T-helper 9 cell (primary cell): Measurements from ENCODE around the gene MVB12B.
A peak's percentile ranks its signal among the peaks of the same experiment; 100 is the strongest.
"Not testable (repeated sequence)": the region's sequence is repeated elsewhere in the genome, so short reads cannot be mapped to it uniquely, and the experiment has no call there.

Source experiments
- DNase-seq: peaks from one replicate; pipeline ENCODE4 v3.0.0-alpha.2; 2020

The MVB12B gene

DNA sequence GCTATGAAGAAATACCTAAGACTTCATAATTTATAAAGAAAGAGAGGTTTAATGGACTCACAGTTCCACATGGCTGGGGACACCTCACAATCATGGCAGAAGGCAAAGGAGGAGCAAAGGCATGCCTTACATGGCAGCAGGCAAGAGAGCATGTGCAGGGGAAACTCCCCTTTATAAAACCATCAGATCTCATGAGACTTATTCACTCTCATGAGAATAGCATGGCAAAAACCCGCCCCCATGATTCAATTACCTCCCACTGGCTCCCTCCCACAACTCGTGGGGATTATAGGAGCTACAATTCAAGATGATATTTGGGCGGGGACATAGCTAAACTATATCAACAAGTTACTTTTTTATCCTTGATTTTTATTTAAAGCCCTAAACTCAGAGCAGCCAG, 150.8 kb downstream of the MVB12B start:
- not testable (repeated sequence) for DNase-seq

DNA sequence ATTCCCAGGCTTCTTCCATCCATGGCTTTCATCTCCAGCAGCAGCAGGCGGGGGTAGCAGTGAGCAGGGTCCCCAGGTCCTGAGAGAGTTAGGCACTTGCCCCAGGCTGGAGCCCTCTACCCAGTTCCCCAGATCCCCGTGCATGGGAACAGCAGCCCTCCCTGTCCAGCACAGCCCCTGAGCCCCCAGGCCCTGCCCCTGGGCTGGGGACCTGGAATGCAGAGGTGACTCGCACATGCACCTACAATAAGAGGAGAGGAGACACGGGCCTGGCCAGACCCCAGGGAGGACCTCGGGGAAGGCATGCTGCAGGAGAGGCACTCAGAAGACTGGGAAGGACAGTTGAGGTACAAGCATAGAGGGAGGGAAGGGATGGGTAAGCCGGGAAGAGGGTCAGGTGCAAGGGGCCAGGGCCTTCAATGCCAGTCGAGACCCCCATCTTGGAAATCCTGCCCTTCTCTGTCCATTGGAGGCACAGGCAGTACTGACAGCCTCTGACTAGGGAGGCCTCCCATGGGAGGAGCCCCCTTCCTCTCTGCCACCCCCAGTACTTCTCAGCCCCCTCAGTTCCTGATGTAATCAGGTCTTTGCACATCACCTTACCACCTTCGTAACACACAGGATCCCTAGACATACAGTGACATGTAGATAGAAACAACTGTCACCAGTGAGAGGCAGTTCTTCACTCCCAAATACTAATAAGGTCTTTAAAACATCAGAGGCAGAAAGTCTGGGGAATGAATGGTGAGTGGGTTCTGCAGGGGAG, 151.8 kb downstream of the MVB12B start:
- no peak for DNase-seq

DNA sequence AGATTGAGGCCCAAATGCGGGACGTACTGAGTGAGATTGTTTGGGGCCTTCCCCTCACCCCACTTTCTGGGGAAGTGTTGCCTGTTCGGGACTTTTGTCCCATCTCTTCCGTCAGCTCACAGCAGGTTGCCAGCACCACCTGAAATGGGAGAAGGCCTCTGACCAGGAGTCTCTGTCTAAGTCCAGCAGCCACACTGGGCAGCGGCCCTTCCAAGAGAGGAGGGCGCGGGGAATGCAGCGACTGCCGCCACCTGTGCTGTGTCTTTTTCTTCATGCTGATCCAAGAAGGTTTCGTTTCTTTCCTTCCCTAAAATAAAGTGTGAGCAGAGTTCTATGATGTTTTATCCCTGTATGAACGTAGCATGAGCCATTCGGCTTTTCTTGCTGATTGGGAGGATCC, 152.9 kb downstream of the MVB12B start:
- DNase-seq: no peak

DNA sequence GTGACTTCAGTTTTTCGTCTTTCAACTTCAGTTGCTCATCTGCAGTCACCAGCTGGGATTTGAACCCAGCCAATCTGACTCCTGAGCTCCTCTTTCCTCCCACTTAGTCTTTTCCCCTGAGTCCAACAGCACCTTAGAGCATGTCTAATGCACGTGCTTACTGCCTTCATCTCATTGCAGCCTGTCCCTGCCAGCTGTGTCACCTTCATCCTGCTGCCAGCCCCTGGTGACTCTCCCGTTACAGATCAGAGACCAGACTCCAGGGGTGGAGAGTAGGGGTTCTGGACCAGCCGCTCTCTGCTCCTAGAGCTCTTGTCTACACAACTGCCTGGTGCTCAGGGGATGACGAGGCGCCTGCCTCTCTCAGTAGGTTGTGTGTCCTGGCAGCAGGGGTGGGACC, 154.2 kb downstream of the MVB12B start:
- no peak for DNase-seq

DNA sequence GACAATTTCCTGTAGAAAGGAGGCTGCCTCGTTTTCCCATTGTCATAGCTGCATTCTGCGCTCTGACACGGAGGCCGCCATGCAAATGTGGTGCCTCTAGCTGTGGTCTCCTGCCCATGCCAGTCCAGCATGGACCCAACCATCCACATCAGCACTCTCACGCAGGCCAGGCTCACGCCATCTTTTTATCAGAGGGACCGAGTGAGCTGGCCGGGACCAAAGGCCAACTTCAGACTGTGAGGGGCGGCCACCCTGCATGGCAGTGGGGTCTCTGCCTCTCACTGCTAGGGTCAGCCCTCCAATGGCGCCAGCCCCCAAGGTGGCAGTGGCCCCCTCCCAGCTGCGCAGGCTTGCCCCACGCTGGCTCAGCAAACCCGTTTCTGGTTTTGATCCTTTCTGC, 155.2 kb downstream of the MVB12B start:
- DNase-seq: no peak

DNA sequence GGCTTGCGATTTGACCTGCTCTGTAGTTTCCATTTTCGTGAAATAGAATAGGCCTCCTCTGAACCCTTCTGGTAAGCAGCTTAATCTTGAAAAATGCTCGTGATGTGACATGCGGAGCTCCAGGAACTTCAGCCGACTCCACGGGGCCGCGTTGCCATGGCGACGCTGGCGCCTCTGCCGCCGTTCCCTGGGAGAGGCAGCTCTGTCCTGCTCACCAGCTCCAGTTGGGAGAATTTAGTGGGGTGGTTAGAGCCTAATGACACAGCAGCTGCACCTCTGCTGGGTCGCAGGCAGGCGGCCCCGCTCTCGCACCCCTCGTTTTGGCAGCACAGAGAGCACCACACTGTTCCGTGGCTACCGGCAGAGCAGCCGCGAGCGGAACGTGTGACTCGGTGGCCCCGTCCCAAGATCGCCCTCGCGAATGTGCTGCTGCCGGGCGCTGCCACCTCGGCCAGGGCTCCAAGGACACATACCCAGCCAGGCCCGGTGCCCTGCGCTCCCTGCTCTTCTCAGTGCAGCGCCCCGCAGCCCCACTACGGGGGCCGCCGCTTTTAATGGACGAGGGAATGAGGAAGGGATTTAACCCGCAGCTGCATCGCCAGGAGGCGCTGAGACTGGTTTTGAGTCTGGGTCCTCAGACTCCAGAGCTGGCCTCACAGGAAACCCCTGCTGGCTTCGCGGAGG, 155.9 kb downstream of the MVB12B start:
- no peak for DNase-seq

DNA sequence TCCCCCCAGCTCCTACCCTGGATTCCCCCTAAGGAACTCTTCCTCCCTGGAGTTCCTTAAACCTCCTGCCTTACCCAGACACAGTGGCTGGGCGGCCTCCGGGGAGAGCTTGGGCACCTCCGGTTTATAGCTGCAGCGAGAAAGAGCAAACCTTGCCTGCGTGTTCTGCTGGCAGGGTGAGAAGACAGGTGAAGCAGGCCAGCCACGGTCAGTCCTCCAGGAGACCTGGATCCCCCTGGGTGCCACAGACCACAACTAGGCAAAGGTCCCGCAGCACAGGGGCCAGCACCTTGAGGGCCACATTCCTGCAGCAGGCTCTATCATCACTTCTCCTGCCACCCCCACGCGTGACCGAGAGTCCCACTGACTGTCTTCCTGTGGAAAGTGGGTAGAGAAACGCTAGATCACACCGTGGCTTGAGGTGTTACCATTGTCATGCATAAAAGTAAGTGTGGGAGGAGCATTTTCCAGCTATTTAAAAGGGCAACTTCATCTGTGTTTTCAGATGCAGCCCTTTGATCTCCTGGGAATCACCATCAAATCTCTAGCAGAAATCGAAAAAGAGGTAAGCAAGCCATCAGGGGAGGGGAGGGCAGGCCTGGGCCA, 156.9 kb downstream of the MVB12B start:
- no peak for DNase-seq

DNA sequence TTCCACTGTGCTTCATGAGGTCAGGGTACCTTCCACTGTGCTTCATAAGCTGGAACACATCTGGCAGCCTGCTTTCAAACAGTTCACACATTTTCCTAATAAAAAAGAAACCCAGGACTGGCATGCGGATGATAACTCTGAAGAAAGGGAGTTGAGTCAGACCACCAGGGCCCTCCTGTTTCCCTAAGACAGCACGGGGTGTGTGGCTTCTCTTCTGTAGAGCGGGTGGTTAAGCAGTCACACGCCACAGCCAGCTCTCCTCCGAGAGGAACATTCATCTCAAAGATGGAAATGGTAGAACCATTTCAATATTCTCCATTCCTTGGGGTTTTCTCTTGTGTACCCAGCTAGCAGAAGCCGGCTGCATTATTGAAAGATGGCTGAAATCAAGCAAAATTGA, 159.0 kb downstream of the MVB12B start:
- no peak for DNase-seq

DNA sequence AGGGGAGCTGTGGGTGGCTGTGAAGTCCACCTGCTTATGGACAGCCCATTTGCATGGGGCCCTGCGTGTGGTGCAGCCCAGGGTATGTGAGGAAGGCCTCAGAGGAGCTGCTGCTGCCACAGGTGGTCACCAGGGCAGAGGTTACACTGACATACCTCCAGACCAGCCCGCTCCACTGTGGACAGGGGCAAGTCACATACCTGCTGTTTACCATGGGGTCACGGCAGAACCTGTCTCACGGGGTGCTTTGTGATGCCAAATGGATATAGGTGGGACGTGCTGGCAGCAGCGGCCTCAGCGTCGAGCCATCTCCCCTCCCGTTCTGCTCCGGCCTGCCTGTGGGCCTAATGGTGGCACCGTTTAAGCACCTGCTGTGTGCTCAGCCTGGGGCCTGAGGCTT, 159.6 kb downstream of the MVB12B start:
- DNase-seq: no peak

DNA sequence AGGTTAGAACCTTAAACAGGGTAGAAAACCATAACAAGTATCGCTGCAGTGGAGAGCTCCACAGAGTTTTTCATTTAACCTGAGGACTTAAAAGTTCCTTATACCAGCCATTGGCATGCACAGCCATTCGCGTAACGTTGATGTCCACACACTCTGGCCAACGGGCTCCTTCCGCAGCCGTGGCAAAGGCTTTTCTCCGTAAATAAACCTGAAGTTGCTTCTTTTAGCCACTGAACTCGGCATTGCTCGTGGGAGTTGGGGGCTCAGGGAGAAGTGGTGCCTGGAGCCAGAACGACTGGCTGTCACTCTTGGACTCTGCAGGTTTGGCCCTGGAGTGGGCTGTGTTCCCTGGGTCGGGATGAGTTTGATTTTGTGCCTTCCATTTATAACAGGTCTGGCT, 161.2 kb downstream of the MVB12B start:
- no peak for DNase-seq

DNA sequence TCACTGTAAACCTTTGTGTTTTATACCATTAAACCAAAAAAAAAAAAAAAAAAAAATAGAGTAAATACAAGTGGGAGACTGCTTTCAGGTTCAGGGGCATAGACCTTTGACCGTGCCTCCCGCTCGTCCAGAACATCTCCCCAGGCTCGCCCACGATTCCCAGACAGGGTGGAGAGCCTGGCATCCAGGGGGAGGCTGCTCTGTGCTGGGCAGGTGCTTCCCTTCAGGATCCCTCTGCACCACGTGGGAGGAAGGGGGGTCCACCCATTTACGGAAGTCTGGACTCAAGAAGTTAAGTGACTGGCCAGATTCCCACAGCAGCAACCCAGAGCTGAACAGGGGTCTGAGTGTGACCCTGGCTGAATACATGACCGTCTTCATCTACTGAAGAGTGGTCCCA, 161.7 kb downstream of the MVB12B start:
- DNase-seq: no peak

DNA sequence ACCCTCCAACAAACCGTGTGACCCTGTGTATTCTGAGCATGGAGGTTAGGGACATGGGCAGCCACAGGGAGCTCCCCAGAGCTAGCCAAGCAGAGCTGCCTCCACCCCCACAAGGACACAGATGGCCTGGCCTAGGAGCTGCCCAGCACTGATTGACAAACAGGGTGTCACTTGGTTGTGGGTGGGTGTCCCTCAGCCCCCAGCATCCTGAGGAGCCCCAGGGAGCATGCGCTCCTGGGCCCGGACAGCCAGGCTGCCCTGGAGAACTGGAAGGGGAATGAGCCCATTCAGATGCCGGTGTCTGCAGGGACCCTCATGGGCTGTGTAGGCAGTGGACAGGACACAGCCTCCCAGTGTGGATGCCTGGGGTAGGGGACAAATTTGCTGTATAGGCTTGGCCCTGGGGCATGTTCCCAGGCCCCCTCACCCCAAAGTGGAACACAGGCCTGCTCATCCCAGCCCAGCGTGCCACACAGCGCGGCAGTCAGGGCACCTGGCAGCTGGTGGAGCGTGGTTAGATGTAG, 162.3 kb downstream of the MVB12B start:
- DNase-seq: no peak

DNA sequence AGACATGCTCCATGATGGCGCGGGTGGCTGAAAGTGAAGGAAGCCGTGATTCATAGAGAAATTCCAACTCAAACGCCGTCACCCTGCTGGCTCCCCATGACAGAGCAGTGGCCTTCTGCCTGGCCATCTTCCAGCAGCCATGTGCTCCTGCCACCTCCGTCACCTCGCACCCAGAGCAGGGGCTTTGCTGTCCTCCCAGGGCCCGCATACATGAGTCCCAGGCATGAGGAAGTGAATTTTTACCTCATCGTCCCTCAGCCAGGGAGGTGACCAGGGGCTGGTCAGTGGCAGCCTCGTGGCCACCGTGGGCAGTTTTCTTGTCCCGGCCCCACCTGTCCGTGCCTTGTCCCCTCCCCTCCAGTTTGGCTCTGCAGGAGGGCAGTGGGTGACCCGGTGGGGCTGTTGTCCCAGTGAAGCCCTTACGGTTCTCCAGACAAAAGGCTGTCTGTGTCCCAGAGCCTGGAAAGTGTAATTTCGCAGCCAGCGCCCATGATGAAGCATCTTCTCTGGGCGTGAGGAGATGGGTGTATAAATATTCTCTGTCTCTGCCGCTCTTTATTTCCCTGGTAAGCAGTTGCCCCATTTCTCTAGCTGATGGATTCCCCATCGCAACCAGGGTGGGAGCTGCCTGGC, 163.1 kb downstream of the MVB12B start:
- DNase-seq: no peak

DNA sequence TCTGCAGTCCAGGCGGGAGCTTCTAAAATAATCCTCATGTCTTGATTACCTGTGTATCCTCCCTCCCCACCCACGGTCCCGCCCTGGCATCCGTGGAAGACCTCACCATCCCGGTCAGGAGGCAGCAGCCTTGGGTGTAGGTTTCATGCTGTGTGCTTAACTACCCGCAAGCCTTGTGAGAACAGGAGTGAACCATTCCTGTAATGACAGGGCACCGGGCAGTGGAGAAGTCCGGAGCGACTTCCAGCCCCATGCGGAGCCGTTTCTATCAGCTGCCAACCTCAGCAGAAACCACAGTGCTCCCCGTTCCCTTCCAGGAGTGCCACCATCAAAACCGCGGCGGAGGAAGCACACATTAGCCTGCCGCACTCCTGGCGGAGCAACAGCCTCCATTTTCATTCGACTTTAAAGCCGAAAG, 163.6 kb downstream of the MVB12B start:
- DNase-seq: no peak

DNA sequence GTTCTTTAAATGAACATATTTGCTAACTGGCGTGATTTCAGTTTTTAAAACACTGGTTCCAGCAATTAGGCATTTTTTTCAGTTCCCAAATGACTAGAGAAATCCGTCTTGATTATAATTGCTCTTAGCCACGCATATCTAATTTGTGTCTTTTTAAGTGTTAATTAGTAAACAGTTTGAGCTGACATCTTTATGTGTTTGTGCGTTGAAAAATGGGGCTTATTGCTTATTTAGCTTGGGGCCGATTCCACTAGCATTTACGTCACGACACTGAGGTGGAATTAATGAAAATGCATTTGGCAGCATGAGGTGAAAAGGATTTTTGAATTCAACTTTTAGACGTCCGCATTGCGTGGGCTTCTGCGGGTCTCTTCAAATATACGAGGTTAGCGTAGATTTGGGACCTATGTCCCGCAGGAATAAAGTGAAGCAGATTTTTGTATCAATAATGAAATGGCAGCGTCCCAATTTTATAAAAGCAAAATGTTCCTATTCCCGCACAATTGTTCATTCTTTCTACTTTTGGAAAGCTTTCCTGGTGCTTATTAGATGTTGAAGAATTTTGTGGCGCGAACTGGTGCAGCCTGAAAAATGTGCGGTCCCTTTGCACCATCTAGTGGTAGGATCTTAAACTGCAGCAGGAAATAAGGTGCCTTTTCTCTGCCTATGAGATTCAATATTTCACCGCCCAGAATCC, 164.4 kb downstream of the MVB12B start:
- peak; percentile 39 for DNase-seq

DNA sequence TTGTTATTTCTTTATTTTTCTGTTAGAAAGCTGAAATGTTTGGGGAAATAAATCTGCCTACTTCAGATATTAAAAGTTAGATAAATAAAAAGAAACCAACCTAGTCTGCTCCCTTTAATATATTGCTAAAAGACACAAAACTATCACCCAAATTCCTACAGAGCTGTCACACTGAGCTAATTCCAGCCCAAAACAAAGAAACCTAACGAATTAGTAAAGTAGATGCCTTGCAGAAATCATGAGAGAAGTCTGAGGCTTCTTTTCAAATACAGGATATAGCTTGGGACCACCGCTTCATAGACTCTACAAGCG, 164.9 kb downstream of the MVB12B start:
- no peak for DNase-seq

DNA sequence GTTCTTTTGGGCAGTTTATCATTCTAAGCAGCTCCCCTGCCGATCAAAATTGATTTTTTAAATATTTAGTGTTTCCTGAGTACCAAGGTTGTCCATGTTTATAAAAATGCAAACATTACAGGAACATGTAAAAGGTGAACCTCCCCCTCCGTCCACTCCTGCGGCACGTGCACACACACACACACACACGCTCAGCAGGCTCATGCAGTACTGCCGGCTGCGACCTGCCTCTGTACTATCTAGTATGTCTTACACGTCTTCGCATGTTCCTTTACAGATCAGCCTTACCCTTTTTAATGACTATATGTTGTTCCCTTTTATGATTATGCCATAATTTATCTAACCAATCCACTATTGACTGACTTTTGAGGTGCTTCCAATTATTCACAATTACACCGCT, 165.3 kb downstream of the MVB12B start:
- DNase-seq: no peak

DNA sequence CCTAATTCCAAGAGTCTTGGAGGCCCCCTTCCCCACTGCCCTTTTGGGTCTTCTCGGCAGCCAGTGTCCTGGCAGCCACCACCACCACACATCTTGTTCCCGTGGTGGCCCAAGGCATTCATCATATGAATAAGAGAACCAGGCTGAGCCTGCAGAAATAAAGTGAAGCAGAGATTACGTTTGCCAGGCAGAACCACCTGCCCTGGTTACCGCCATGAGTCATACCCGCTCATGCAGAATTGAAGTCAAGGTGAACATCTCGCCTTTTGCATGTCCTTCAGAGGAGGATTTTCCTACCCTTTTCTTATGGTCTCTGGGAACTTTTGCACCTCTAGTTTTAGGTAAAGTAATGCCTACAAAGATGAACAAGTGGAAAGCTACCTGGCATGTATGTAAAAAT, 167.6 kb downstream of the MVB12B start:
- DNase-seq: no peak

DNA sequence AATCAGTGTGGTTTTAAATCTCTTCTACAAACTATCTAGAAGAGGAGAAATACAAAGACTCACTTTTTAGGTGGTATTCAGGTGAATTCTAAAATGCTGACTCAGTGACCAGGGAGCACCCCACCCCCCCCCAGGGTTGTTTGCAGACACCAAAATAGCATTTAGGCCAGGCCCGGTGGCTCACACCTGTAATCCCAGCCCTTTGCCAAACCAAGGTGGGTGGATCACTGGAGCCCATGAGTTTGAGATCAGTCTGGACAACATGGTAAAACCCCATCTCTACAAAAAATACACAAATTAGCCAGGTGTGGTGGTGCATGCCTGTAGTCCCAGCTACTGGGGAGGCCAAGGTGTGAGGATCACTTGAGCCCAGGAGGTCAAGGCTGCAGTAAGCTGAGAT, 168.1 kb downstream of the MVB12B start:
- DNase-seq: no peak

DNA sequence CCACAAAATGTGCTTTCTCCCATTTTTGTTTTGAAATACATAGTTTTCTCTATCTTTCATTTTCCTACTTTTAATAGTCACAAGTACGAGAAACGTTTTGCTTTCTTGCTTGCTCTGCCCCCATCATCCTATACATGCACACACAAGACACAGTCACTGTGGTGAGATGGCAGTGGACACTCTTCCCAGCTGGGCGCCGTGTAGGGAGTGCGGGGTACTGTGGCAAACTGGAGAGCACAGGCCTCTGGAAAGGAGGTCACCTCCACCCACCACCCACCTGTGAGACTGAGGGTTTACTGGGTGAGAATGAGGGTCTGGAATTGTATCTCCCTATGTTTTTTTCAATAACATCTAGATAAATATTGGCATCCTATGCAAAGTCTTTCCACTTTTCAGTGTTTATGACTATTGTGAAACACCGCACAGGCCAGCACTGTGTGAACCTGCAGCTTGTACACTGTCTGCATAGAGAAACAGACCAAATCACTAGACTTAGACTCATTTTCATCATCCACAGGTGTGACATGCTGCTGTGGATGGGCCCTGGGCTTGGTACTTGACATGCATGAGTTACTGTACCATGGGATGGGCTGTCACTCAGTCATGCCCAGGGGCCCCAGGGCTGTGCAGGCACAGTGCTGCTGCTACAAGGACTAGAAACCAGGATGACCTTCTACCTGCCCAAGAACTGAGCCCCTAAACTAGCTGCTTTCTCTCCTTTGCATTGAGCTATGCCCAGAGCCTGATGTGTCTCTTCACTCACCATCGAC, 169.0 kb downstream of the MVB12B start:
- no peak for DNase-seq

DNA sequence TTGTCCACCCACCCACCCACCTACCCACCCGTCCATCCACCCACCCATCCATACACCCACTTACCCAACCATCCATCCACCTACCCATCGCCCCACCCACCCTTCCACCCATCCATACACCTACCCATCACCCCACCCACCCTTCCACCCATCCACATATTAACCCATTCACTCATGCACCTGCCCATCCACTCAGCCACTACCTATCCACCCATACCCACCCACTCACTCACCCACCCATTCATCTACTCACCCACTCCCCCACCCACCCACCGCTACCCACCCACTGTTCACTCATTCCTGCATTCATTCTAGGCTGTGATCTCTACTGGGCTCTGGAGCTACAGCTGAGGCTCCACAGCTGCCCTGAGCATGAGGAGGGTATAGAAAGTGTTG, 169.6 kb downstream of the MVB12B start:
- no peak for DNase-seq
